ENCODE results near the gene SMIM11. TPM values are rescaled to one million over a fixed set of nuclear protein-coding genes. Genes with fewer than 3 reads are reported as not detected.
"Not testable (repeated sequence)": the region's sequence is repeated elsewhere in the genome, so short reads cannot be mapped to it uniquely, and the experiment has no call there.

Gene SMIM11
- total and polyA plus RNA-seq, 2 experiments from 2014 or later = 6.8 to 15.5 TPM

DNA sequence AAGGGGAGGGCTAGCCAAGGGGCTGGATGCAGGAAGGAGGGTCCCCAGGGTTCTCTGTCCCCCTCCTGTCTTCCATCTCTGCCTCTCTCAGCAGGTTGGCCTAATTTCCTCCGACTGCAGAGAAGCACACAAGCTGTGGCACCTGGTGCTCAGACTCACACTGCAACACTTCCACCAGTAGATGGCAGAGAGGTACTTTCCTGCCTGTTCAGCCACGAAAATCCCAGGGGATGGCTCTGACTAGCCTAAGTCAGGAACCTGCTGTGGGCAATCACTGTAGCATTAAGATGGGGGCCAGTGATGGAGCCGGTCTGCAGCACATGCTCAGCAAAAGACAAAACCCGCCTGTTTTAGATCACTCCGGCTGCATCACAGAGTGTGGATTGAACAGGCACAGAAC is 54.4 kb downstream of the SMIM11 start:
- H3K9me3 ChIP-seq (ENCODE audit: low read depth); in situ Hi-C loops (cut with MboI); H3K36me3 ChIP-seq (ENCODE audit: low read depth); H3K27me3 ChIP-seq (replicated peaks; ENCODE audit: insufficient read depth); H3K4me3 ChIP-seq; H3K9ac ChIP-seq; H2AFZ ChIP-seq; DNase-seq; H3F3A ChIP-seq (ENCODE audit: insufficient read depth); H3K9me2 ChIP-seq (ENCODE audit: insufficient read depth); H3K79me2 ChIP-seq (ENCODE audit: insufficient read depth); H3K4me1 ChIP-seq (ENCODE audit: insufficient read depth); H3K27ac ChIP-seq; H4K20me1 ChIP-seq (ENCODE audit: insufficient read depth); H3K4me2 ChIP-seq (ENCODE audit: unreplicated experiment): not testable (repeated sequence)
- WGBS, 2 experiments (ENCODE audit: low coverage in 1 of 2, low lambda C conversion rate in 2 of 2, missing lambda C conversion rate in 2 of 2) = no CpG with 5 or more reads among the region's 5 CpGs

Other genes starting within 250 kb of the SMIM11 start
- not detected in 2 replicates for gene KCNE2, start 11.5 kb upstream of the SMIM11 start, total RNA-seq (2014; rRNA removed; shearing (Covaris generic))
- gene KCNE2, start 11.5 kb upstream of the SMIM11 start, polyA plus RNA-seq (2016; fragmentation: Nextera tagmentation; extraction: Ambion mirVana) = 0.23 and 0.33 TPM in 2 replicates
- gene SMIM34, start 48.4 kb downstream of the SMIM11 start, total RNA-seq (2014; rRNA removed; shearing (Covaris generic)) = not detected in 2 replicates
- gene SMIM34, start 48.4 kb downstream of the SMIM11 start, polyA plus RNA-seq (2016; fragmentation: Nextera tagmentation; extraction: Ambion mirVana) = not detected in 2 replicates
- 0.43 TPM in 1 of 2 replicates, not detected in the other for gene KCNE1, start 136.7 kb downstream of the SMIM11 start, total RNA-seq (2014; rRNA removed; shearing (Covaris generic))
- not detected in 2 replicates for gene KCNE1, start 136.7 kb downstream of the SMIM11 start, polyA plus RNA-seq (2016; fragmentation: Nextera tagmentation; extraction: Ambion mirVana)
- gene RCAN1, start 239.6 kb downstream of the SMIM11 start, total RNA-seq (2014; rRNA removed; shearing (Covaris generic)) = 65.9 and 74.1 TPM in 2 replicates
- gene RCAN1, start 239.6 kb downstream of the SMIM11 start, polyA plus RNA-seq (2016; fragmentation: Nextera tagmentation; extraction: Ambion mirVana) = 76.3 and 77.3 TPM in 2 replicates

All from GM23248 (cell line).